VCaP (cell line): ENCODE measurements around the gene NGRN.
"Not testable (repeated sequence)": the region's sequence is repeated elsewhere in the genome, so short reads cannot be mapped to it uniquely, and the experiment has no call there.

Experiments
- H3K27ac ChIP-seq: fragments of 450-650 bp; 2 replicates; pipeline ENCODE4 v1.5.1; 2017
- TF ChIP-seq, protein P1 (sequence below): fragments of 450-650 bp; conservative IDR thresholded peaks from 2 replicates; pipeline ENCODE4 v1.5.1; 2017; ENCODE audit warnings: mild to moderate bottlenecking, moderate library complexity

The NGRN gene

DNA sequence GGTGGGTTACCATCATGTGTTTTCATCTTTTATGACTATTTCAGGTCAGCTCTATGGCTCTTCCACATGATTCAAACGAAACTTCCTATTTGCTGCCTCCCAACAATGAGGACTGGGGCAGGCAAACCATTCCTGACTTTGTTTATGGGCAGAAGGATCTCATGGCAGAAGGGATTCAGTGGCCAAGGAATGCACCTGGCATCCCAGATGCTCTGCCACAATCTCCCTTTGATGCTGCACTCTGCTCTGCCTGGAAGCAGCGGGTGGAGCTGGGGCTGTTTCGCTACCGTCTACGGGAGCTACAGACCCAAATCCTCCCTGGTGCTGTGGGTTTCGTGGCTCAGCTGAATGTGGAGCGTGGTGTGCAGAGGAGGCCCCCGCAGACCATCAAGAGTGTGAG is 24.6 kb upstream of the NGRN start:
- TF ChIP-seq, protein P1, sequence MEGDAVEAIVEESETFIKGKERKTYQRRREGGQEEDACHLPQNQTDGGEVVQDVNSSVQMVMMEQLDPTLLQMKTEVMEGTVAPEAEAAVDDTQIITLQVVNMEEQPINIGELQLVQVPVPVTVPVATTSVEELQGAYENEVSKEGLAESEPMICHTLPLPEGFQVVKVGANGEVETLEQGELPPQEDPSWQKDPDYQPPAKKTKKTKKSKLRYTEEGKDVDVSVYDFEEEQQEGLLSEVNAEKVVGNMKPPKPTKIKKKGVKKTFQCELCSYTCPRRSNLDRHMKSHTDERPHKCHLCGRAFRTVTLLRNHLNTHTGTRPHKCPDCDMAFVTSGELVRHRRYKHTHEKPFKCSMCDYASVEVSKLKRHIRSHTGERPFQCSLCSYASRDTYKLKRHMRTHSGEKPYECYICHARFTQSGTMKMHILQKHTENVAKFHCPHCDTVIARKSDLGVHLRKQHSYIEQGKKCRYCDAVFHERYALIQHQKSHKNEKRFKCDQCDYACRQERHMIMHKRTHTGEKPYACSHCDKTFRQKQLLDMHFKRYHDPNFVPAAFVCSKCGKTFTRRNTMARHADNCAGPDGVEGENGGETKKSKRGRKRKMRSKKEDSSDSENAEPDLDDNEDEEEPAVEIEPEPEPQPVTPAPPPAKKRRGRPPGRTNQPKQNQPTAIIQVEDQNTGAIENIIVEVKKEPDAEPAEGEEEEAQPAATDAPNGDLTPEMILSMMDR: no peak
- H3K27ac ChIP-seq: no peak overlapping the region

DNA sequence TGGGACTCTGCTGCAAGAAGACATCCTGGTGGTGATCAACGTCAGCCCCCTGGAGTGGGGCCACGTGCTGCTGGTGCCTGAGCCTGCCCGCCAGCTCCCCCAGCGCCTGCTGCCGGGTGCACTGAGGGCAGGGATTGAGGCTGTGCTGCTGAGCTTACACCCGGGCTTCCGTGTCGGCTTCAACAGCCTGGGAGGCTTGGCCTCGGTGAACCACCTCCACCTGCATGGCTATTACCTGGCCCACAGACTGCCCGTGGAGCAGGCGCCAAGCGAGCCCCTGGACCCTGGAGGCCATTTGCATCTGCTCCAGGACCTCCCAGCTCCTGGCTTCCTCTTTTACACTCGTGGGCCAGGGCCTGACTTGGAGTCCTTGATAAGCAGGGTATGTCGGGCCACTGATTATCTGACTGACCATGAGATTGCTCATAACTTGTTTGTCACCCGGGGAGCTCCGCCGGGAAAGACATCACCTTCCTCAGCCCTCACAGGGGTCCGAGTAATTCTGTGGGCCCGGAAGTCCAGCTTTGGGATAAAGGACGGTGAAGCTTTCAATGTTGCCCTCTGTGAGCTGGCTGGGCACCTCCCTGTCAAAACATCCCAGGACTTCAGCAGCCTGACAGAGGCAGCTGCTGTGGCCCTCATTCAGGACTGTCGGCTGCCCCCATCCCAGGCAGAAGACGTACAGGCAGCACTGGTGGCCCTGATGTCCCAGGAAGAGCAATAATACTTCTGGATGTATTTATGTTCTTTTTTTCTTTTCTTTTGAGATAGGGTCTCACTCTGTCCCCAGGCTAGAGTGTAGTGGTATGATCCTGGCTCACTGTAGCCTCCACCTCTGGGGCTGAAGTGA is 23.9 kb upstream of the NGRN start:
- TF ChIP-seq, protein P1: no peak
- no peak overlapping the region for H3K27ac ChIP-seq

DNA sequence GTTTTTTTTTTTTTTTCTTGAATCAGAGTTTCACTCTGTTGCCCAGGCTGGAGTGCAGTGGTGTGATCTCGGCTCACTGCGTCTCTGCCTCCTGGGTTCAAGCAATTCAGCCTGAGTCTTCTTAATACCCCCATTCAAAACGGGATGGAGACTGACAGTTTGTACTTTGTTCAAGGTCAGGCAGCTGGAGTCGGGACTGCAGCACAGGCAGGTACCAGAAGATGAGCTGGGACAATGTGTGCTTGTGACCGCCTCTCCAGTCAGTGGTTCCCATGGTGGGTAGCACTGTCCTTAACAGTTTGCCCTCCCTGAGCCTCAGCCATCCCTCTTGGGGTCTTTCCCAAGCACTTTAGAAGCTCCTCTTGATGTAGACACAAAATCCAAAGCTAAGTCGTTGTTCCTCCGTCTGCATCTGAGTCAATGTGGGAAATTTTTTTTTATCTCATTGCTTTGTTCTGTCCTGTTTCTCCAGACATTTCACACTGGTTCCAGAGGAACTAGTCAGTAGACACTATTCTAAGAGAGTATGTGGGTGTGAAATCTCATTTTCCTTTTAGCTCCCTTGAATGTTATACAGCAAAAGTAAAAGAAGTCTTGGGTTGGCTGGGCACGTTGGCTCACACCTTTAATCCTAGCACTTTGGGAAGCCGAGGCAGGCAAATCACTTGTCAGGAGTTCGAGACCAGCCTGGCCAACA is 21.4 kb upstream of the NGRN start:
- TF ChIP-seq, protein P1: no peak
- H3K27ac ChIP-seq: no peak overlapping the region

DNA sequence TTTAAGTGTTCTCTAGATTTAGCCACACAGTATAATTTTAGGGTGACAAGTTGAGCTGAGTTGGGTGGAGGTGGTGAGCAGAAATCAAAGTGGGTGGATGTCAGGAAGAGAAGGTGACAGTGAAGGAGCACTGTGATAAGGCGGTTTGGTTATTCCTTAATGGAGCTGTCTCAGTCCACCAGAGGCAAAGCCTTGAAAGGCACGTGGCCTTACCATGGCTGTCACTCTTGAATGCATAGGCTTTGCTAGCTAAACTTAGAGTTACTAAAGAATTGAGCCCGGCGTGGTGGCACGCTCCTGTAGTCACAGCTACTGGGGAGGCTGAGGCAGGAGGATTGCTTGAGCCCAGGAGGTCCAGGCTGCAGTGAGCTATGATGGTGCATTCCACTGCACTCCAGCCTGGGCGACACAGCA is 16.7 kb upstream of the NGRN start:
- TF ChIP-seq, protein P1: no peak
- peak overlapping the region; percentile 65 for H3K27ac ChIP-seq

DNA sequence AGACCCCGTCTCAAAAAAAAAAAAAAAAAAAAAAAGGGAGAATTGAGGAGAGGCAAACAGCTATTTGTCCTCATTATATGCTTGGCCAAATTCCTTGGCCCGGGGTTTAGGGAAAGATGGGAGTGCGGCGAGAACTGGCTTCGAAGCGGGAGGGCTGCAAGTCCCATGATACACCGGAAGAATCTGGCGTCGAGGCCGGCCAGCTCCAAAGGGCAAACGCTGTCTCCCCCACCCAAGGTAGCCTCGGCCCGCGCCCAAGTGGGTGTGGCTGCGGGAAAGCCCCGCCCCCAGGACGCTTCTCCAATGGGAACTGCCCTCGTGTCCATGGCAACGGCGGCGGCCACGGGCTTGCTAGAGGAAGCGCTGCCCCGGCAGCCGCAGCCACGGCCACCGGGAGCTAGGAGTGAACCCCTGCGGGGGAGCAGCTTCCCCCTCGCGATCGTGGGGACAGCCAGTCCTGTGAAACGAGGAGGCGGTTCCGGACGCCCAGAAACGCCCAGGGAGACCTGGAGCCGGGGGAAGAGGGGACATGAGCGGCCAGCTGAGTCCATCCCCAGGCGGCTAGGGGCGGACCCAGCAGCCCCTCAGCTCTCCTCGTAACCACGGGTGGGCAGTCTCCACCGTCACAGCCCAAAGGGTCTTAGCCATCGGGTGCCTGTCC is 16.1 kb upstream of the NGRN start, which contains the start of gene TTLL13:
TTLL13 (plus strand) TSS at position 354 of the 661 bp plus-strand sequence. CDS start 1,075 bp downstream, outside the sequence.
- TF ChIP-seq, protein P1: peak; percentile 14; the same call in 1 of the 2 replicates
- peak within 1 kb of the TSS; percentile 65 for H3K27ac ChIP-seq

DNA sequence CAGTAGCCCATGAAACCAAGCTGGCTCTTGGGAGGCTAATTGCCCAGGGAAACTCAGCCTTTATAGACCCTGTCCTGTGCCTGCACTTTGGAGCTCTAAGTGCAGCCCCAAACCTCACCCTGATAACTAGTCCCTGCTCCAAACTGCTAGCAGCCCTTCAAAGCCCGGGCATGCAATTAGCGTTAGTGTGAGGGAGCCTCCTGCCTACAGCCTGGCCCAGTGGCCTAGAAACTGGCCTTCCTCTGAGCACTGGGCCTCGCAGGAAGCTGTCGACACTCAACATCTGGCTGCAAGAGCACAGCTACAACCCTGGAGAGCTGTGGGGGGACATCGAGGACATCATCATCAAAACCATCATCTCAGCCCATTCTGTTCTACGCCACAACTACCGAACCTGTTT is 7.7 kb upstream of the NGRN start:
- H3K27ac ChIP-seq: no peak overlapping the region
- TF ChIP-seq, protein P1: no peak

DNA sequence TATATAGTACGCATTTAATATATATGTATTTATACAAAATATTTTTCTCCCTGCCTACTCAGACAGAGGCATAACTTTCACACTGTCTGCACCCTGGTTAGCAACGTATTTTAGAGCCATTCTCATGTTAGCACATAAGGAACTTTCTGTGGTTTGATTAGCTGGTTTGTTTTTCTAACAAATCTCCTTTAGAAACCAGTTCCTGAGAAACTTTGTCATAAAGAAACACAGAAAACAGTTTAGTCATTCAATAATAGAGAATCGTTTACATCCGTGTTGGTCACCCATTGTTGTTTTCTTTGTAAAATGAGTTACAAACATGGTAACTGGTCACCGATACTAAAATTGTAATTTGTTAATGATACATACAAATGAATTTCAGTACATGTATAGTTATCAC is 5.9 kb upstream of the NGRN start:
- H3K27ac ChIP-seq: no peak overlapping the region
- TF ChIP-seq, protein P1: no peak

DNA sequence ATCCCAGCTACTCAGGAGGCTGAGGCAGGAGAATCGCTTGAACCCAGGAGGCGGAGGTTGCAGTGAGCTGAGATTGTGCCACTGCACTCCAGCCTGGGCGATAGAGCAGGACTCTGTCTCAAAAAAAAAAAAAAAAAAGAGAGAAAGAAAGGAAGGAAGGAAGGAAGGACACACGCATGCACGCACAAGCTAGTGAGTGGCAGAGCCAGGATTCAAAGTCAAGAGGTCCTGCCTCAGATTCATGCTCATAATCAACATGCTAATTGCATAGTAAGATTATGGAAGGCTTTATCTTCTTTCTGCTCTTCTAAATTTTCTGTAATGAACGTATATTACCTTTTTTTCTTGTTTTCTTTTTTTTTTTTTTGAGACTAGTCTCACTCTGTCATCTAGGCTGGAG is 4.7 kb upstream of the NGRN start:
- not testable (repeated sequence) for H3K27ac ChIP-seq
